ENCODE measurements around the gene ALKBH7.
"Not testable (repeated sequence)": the region's sequence is repeated elsewhere in the genome, so short reads cannot be mapped to it uniquely, and the experiment has no call there.

Gene ALKBH7

GRCh38 chr19:6400062-6400944, 27.7 kb downstream of the ALKBH7 start:
- not testable (repeated sequence) for DNase-seq (ENCODE audit: low read depth in 3 of 3)

- no peak for DNase-seq (ENCODE audit: low read depth in 3 of 3)
These were observed 29.5 kb downstream of the ALKBH7 start for GRCh38 chr19:6402058-6402457.

- no peak for DNase-seq (ENCODE audit: low read depth in 3 of 3)
These were observed 30.4 kb downstream of the ALKBH7 start for GRCh38 chr19:6402837-6403608.

GRCh38 chr19:6406401-6406800, 33.8 kb downstream of the ALKBH7 start:
- no peak for DNase-seq (ENCODE audit: low read depth in 3 of 3)

GRCh38 chr19:6409346-6409745, 36.8 kb downstream of the ALKBH7 start:
- DNase-seq (ENCODE audit: low read depth in 3 of 3), result no peak

GRCh38 chr19:6412061-6412446, 39.5 kb downstream of the ALKBH7 start:
- DNase-seq (ENCODE audit: low read depth in 3 of 3), result no peak

- peak in 1 of 3 experiments; percentile 26 for DNase-seq (ENCODE audit: low read depth in 3 of 3)
These were observed 40.0 kb downstream of the ALKBH7 start for GRCh38 chr19:6412447-6413091.

- DNase-seq (ENCODE audit: low read depth in 3 of 3), result no peak
These were observed 40.7 kb downstream of the ALKBH7 start for GRCh38 chr19:6413291-6413690.

GRCh38 chr19:6413721-6414643, 41.4 kb downstream of the ALKBH7 start:
- no peak for DNase-seq (ENCODE audit: low read depth in 3 of 3)

- DNase-seq (ENCODE audit: low read depth in 3 of 3), result no peak
These were observed 42.4 kb downstream of the ALKBH7 start for GRCh38 chr19:6414793-6415590.

- DNase-seq (ENCODE audit: low read depth in 3 of 3), result no peak
These were observed 43.1 kb downstream of the ALKBH7 start for GRCh38 chr19:6415591-6416190.

- no peak for DNase-seq (ENCODE audit: low read depth in 3 of 3)
These were observed 44.2 kb downstream of the ALKBH7 start for GRCh38 chr19:6416658-6417405.

GRCh38 chr19:6417713-6418561, 45.3 kb downstream of the ALKBH7 start:
- DNase-seq (ENCODE audit: low read depth in 3 of 3), result no peak

GRCh38 chr19:6418562-6418932, 46.0 kb downstream of the ALKBH7 start:
- DNase-seq (ENCODE audit: low read depth in 3 of 3), result no peak

- no peak for DNase-seq (ENCODE audit: low read depth in 3 of 3)
These were observed 48.8 kb downstream of the ALKBH7 start for GRCh38 chr19:6421075-6422014.

- no peak for DNase-seq (ENCODE audit: low read depth in 3 of 3)
These were observed 51.1 kb downstream of the ALKBH7 start for GRCh38 chr19:6423499-6424194.
